HFFc6 (cell line): Measurements from ENCODE around the gene CADPS2. TPM values are rescaled to one million over a fixed set of nuclear protein-coding genes. Genes with fewer than 3 reads are reported as not detected.

Source experiments
- DNase-seq: peaks from one replicate; pipeline ENCODE4 v3.0.0-alpha.2; 2018
- H3K27ac Mint-ChIP-seq: 2 replicates; pipeline ENCODE4 v1.8.0; 2020; ENCODE audit warnings: mild to moderate bottlenecking, mixed read lengths
- H3K27me3 Mint-ChIP-seq: 2 replicates; pipeline ENCODE4 v1.8.0; 2021; ENCODE audit warnings: mild to moderate bottlenecking, moderate library complexity, mixed read lengths; ENCODE audit not compliant: insufficient read depth
- H3K36me3 Mint-ChIP-seq: 2 replicates; pipeline ENCODE4 v1.8.0; 2021; ENCODE audit warnings: low read depth, mixed read lengths
- H3K4me1 Mint-ChIP-seq: 2 replicates; pipeline ENCODE4 v1.8.0; 2020; ENCODE audit warnings: low read depth, mixed read lengths
- H3K4me3 Mint-ChIP-seq: 2 replicates; pipeline ENCODE4 v1.8.0; 2020; ENCODE audit warnings: mild to moderate bottlenecking, moderate library complexity, mixed read lengths
- H3K9me3 Mint-ChIP-seq: 2 replicates; pipeline ENCODE4 v1.8.0; 2020; ENCODE audit warnings: mild to moderate bottlenecking, mixed read lengths
- total RNA-seq, 6 experiments: library from RNA; stranded (reverse); fragmentation: NEBNext Ultra II Directional; extraction: Animal tissue kit (Norgen Biotek cat#: 25700); gene quantifications; 2 replicates in 1 of 6; 3 replicates in 5 of 6; pipeline ENCODE4 v1.2.3, GENCODE V29; 2021
- TF ChIP-seq, protein P1 (sequence below): fragments of 200-600 bp; sonication (generic); IDR thresholded peaks from 2 replicates; pipeline ENCODE4 v1.5.0; 2021; ENCODE audit warnings: antibody characterized with exemption, mild to moderate bottlenecking

The CADPS2 gene
- total RNA-seq, 6 experiments from 2014 or later, result not detected

DNA sequence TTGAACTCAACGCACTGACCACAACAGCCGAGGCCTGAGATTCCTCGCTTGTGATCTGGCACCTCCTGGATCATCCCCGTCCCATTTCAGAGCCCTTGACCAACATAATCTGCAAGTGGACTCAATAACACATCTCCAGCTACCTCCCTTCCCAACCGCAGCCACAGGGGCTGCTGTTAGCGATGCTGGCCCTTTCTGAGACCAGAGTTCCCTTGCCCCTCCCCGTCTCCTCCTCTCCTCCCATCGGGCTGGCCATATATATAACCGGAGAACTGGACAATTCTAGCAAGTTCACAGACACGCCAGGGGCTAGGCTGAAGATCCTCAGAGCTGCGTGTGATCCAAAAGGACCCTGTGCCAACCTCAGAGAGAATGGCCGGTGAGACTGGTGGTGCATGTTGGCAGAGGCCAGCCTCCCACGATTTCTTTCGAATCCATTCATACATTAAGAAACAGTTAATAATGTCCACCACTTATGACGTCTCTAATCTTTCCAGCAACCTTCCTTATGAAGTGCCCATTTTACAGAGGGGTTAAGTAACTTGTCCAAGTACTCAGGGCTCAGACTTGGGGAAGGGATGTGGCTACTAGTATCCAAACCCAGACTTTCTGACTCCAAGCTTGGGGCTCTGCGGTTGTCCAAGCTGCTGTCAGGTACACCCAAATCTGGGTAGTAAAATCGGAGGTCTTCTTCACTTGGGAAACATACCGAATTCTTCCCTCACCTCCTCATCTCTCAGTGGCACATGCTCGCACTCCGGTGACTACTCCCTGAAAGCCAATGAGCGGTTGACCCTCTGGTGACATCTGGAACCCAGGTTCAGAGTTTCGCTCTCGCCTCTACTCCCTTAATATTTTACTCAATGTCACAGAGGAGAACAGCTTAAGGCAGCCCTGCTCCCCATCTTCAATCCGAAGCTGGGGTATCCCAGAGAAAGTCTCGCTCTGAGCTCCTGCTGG, 570.5 kb downstream of the CADPS2 start:
- peaks cover 21% of the 10 kb centered on the region for H3K27me3 Mint-ChIP-seq

GRCh38 chr7:122314284-122314683, 572.0 kb downstream of the CADPS2 start:
- no peak overlapping the region for H3K27ac Mint-ChIP-seq

More for the DNA sequence above, 570.5 kb downstream of the CADPS2 start:
- Mint-ChIP-seq H3K4me1 (no peaks in the 10 kb centered on the region), H3K36me3 (no peaks in the 10 kb centered on the region), H3K27ac (no peak overlapping the region), H3K4me3 (no peak overlapping the region), H3K9me3 (no peaks in the 10 kb centered on the region)
- DNase-seq, result no peak
- TF ChIP-seq, protein P1, sequence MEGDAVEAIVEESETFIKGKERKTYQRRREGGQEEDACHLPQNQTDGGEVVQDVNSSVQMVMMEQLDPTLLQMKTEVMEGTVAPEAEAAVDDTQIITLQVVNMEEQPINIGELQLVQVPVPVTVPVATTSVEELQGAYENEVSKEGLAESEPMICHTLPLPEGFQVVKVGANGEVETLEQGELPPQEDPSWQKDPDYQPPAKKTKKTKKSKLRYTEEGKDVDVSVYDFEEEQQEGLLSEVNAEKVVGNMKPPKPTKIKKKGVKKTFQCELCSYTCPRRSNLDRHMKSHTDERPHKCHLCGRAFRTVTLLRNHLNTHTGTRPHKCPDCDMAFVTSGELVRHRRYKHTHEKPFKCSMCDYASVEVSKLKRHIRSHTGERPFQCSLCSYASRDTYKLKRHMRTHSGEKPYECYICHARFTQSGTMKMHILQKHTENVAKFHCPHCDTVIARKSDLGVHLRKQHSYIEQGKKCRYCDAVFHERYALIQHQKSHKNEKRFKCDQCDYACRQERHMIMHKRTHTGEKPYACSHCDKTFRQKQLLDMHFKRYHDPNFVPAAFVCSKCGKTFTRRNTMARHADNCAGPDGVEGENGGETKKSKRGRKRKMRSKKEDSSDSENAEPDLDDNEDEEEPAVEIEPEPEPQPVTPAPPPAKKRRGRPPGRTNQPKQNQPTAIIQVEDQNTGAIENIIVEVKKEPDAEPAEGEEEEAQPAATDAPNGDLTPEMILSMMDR, result no peak

GRCh38 chr7:122312789-122313188, 573.5 kb downstream of the CADPS2 start:
- TF ChIP-seq, protein P1, result no peak
- H3K4me1 Mint-ChIP-seq, result peaks cover 6% of the 10 kb centered on the region; the same call in 1 of the 2 replicates
- DNase-seq, result no peak
- no peaks in the 10 kb centered on the region for H3K9me3 Mint-ChIP-seq
- H3K27me3 Mint-ChIP-seq, result peaks cover 29% of the 10 kb centered on the region
- H3K4me3 Mint-ChIP-seq, result no peak overlapping the region
- no peak overlapping the region for H3K27ac Mint-ChIP-seq
- H3K36me3 Mint-ChIP-seq, result no peaks in the 10 kb centered on the region

More at GRCh38 chr7:122314284-122314683, 572.0 kb downstream of the CADPS2 start:
- peaks cover 6% of the 10 kb centered on the region; the same call in 1 of the 2 replicates for H3K4me1 Mint-ChIP-seq
- H3K36me3 Mint-ChIP-seq, result no peaks in the 10 kb centered on the region
- TF ChIP-seq, protein P1, result no peak
- H3K9me3 Mint-ChIP-seq, result no peaks in the 10 kb centered on the region
- H3K27me3 Mint-ChIP-seq, result peaks cover 29% of the 10 kb centered on the region
- DNase-seq, result no peak
- no peak overlapping the region for H3K4me3 Mint-ChIP-seq

- TF ChIP-seq, protein P1, result no peak
- Mint-ChIP-seq H3K27ac (no peak overlapping the region), H3K36me3 (no peaks in the 10 kb centered on the region)
Observed at GRCh38 chr7:122311734-122312450, 574.4 kb downstream of the CADPS2 start.

GRCh38 chr7:122311050-122311700, 575.1 kb downstream of the CADPS2 start:
- Mint-ChIP-seq H3K27ac (no peak overlapping the region), H3K36me3 (no peaks in the 10 kb centered on the region), H3K4me3 (peak overlapping the region; percentile 64; the same call in 1 of the 2 replicates), H3K27me3 (peaks cover 39% of the 10 kb centered on the region), H3K9me3 (no peaks in the 10 kb centered on the region), H3K4me1 (peaks cover 6% of the 10 kb centered on the region; the same call in 1 of the 2 replicates)
- no peak for DNase-seq
- TF ChIP-seq, protein P1, result no peak

More at GRCh38 chr7:122311734-122312450, 574.4 kb downstream of the CADPS2 start:
- Mint-ChIP-seq H3K4me1 (peaks cover 6% of the 10 kb centered on the region; the same call in 1 of the 2 replicates), H3K4me3 (no peak overlapping the region), H3K9me3 (no peaks in the 10 kb centered on the region), H3K27me3 (peaks cover 32% of the 10 kb centered on the region)
- DNase-seq, result no peak
